ENCODE results near the gene VAV1.
"Not testable (repeated sequence)": the region's sequence is repeated elsewhere in the genome, so short reads cannot be mapped to it uniquely, and the experiment has no call there.

The VAV1 gene

DNA sequence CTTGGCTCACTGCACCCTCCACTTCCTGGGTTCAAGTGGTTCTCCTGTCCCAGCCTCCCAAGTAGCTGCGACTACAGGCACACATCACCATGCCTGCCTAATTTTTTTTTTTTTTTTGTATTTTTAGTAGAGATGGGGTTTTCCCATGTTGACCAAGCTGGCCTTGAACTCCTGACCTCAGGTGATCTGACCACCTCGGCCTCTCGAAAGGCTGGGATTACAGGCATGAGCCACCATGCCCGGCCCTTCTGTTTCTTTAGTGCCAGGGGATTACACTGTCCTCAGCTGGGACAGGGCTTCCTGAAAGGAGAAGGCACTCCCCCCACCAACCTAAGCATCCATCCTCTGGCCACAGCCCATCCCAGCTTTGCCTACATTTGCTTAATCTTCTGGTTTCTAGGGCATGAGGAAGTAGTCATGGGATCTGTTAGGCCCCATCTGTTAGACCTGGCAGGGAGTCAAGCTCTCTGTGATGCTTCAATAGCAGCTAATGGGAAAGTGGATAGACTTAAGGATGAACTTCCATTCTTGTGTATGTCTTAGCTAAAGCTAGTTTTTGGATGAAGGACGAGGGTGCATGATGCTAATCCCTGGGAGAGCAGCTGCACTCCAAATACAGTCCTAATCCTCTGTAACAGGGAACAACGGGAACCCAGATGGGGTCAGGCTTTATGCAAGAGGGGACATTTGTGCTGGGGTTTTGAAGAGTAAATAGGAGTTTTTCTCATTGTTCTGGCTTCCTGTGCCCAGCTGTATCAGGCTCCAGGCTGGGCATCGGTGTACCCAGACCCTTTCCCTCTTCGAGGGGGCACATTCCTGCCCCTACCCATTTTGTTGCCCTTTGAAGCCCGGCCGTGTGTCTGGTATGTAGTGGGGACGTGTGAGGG, 2.6 kb downstream of the VAV1 start:
- Histone ChIP-seq H3K4me3 (ENCODE audit: extremely low read depth, insufficient read depth, low read length, poor library complexity, severe bottlenecking) (no peak overlapping the region), H3K36me3 (ENCODE audit: control insufficient read depth, insufficient read depth, low read length) (no peaks in the 10 kb centered on the region), H3K9me3 (ENCODE audit: control insufficient read depth, low read length) (peaks cover 3% of the 10 kb centered on the region), H3K4me1 (ENCODE audit: control insufficient read depth, insufficient read depth, low read length, poor library complexity, severe bottlenecking) (no peaks in the 10 kb centered on the region), H3K27ac (ENCODE audit: low read depth, low read length, severe bottlenecking) (no peak overlapping the region)
- 74 to 76% methylated on average over 4 to 8 of the region's 11 CpGs for WGBS, 2 experiments (ENCODE audit: insufficient coverage in 2 of 2)

- not testable (repeated sequence) for H3K4me1 ChIP-seq (ENCODE audit: control insufficient read depth, insufficient read depth, low read length, poor library complexity, severe bottlenecking); H3K27ac ChIP-seq (ENCODE audit: low read depth, low read length, severe bottlenecking); H3K4me3 ChIP-seq (ENCODE audit: extremely low read depth, insufficient read depth, low read length, poor library complexity, severe bottlenecking); H3K36me3 ChIP-seq (ENCODE audit: control insufficient read depth, insufficient read depth, low read length); H3K9me3 ChIP-seq (ENCODE audit: control insufficient read depth, low read length)
These were observed 3.5 kb downstream of the VAV1 start for GRCh38 chr19:6776045-6776444.

DNA sequence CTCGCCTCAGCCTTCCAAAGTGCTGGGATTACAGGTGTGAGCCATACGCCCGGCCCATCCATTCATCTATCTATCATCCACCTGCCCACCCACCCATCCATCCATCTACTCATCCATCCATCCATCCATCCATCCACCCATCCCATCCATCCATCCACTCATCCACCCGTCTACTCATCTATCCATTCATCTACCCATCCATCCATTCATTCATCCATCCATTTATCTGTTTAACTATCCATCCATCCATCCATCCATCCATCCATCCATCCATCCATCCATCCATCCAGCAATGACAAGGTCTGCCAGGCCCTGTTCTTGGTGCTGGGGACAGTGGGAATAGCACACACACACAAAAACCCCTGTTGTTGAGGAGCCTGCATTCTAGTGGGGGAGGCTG, 4.5 kb downstream of the VAV1 start:
- no peak overlapping the region for H3K4me3 ChIP-seq (ENCODE audit: extremely low read depth, insufficient read depth, low read length, poor library complexity, severe bottlenecking)
- H3K9me3 ChIP-seq (ENCODE audit: control insufficient read depth, low read length) = peaks cover 3% of the 10 kb centered on the region
- WGBS, 2 experiments (ENCODE audit: insufficient coverage in 2 of 2) = 76 to 80% methylated on average over 3 to 4 of the region's 4 CpGs
- no peaks in the 10 kb centered on the region for H3K4me1 ChIP-seq (ENCODE audit: control insufficient read depth, insufficient read depth, low read length, poor library complexity, severe bottlenecking)
- H3K27ac ChIP-seq (ENCODE audit: low read depth, low read length, severe bottlenecking) = no peak overlapping the region
- no peaks in the 10 kb centered on the region for H3K36me3 ChIP-seq (ENCODE audit: control insufficient read depth, insufficient read depth, low read length)

GRCh38 chr19:6777434-6777833, 4.9 kb downstream of the VAV1 start:
- Histone ChIP-seq H3K27ac (ENCODE audit: low read depth, low read length, severe bottlenecking) (no peak overlapping the region), H3K4me3 (ENCODE audit: extremely low read depth, insufficient read depth, low read length, poor library complexity, severe bottlenecking) (no peak overlapping the region), H3K4me1 (ENCODE audit: control insufficient read depth, insufficient read depth, low read length, poor library complexity, severe bottlenecking) (no peaks in the 10 kb centered on the region), H3K9me3 (ENCODE audit: control insufficient read depth, low read length) (peaks cover 3% of the 10 kb centered on the region), H3K36me3 (ENCODE audit: control insufficient read depth, insufficient read depth, low read length) (no peaks in the 10 kb centered on the region)
- 64 to 68% methylated on average over 1 to 2 of the region's 2 CpGs for WGBS, 2 experiments (ENCODE audit: insufficient coverage in 2 of 2)

GRCh38 chr19:6778386-6778785, 5.9 kb downstream of the VAV1 start:
- WGBS, 2 experiments (ENCODE audit: insufficient coverage in 2 of 2) = 80 to 83% methylated on average over 2 to 3 of the region's 4 CpGs
- Histone ChIP-seq H3K27ac (ENCODE audit: low read depth, low read length, severe bottlenecking) (no peak overlapping the region), H3K4me1 (ENCODE audit: control insufficient read depth, insufficient read depth, low read length, poor library complexity, severe bottlenecking) (no peaks in the 10 kb centered on the region), H3K36me3 (ENCODE audit: control insufficient read depth, insufficient read depth, low read length) (no peaks in the 10 kb centered on the region), H3K4me3 (ENCODE audit: extremely low read depth, insufficient read depth, low read length, poor library complexity, severe bottlenecking) (no peak overlapping the region), H3K9me3 (ENCODE audit: control insufficient read depth, low read length) (peaks cover 3% of the 10 kb centered on the region)

DNA sequence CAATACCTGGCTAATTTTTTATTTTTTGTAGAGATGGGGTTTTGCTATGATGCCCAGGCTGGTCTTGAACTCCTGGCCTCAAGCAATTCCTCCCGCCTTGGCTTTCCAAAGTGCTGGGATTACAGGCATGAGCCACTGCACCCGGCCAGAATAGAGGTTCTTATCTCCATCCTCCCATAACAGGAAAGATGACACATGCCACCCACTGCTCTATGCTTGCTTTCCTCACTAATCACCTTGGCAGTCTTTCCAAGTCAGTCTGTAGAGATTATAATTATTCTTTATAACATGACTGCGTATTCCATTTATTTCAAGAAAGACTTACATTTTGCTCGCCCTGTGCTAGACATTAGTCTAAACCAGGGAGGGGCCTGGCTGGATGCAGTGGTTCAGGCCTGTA, 6.7 kb downstream of the VAV1 start:
- Histone ChIP-seq H3K36me3 (ENCODE audit: control insufficient read depth, insufficient read depth, low read length) (no peaks in the 10 kb centered on the region), H3K4me3 (ENCODE audit: extremely low read depth, insufficient read depth, low read length, poor library complexity, severe bottlenecking) (no peak overlapping the region), H3K4me1 (ENCODE audit: control insufficient read depth, insufficient read depth, low read length, poor library complexity, severe bottlenecking) (no peaks in the 10 kb centered on the region), H3K27ac (ENCODE audit: low read depth, low read length, severe bottlenecking) (no peak overlapping the region), H3K9me3 (ENCODE audit: control insufficient read depth, low read length) (peaks cover 3% of the 10 kb centered on the region)
- WGBS, 2 experiments (ENCODE audit: insufficient coverage in 2 of 2) = 74 to 83% methylated on average over 3 of the region's 4 CpGs

GRCh38 chr19:6787393-6787792, 14.9 kb downstream of the VAV1 start:
- Histone ChIP-seq H3K4me3 (ENCODE audit: extremely low read depth, insufficient read depth, low read length, poor library complexity, severe bottlenecking) (no peak overlapping the region), H3K27ac (ENCODE audit: low read depth, low read length, severe bottlenecking) (no peak overlapping the region), H3K4me1 (ENCODE audit: control insufficient read depth, insufficient read depth, low read length, poor library complexity, severe bottlenecking) (no peaks in the 10 kb centered on the region), H3K36me3 (ENCODE audit: control insufficient read depth, insufficient read depth, low read length) (no peaks in the 10 kb centered on the region), H3K9me3 (ENCODE audit: control insufficient read depth, low read length) (peaks cover 19% of the 10 kb centered on the region)
- 86 to 100% methylated on average over 3 of the region's 4 CpGs for WGBS, 2 experiments (ENCODE audit: insufficient coverage in 2 of 2)

DNA sequence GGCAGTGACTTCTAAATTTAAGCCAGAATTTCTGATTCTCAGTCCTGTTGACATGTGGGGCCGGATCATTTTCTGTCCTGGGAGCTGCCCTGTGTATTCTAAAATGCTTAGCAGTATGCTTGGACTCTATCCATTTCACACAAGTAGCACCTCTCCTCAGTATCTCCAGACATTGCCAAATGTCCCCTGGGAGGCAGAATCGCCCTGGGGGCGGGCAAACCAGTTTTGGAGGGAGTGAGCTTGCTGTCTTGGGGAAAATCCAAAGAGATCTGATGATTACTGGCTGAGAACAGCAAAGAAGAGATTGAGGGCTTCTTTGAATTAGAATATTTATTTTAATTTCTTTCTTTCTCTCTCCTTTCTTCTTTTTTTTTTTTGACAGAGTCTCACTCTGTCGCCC, 16.4 kb downstream of the VAV1 start:
- peaks cover 19% of the 10 kb centered on the region for H3K9me3 ChIP-seq (ENCODE audit: control insufficient read depth, low read length)
- WGBS, 2 experiments (ENCODE audit: insufficient coverage in 2 of 2) = 80 to 91% methylated on average over 1 of the region's 4 CpGs
- no peaks in the 10 kb centered on the region for H3K36me3 ChIP-seq (ENCODE audit: control insufficient read depth, insufficient read depth, low read length)
- H3K4me3 ChIP-seq (ENCODE audit: extremely low read depth, insufficient read depth, low read length, poor library complexity, severe bottlenecking) = no peak overlapping the region
- H3K27ac ChIP-seq (ENCODE audit: low read depth, low read length, severe bottlenecking) = no peak overlapping the region
- no peaks in the 10 kb centered on the region for H3K4me1 ChIP-seq (ENCODE audit: control insufficient read depth, insufficient read depth, low read length, poor library complexity, severe bottlenecking)

DNA sequence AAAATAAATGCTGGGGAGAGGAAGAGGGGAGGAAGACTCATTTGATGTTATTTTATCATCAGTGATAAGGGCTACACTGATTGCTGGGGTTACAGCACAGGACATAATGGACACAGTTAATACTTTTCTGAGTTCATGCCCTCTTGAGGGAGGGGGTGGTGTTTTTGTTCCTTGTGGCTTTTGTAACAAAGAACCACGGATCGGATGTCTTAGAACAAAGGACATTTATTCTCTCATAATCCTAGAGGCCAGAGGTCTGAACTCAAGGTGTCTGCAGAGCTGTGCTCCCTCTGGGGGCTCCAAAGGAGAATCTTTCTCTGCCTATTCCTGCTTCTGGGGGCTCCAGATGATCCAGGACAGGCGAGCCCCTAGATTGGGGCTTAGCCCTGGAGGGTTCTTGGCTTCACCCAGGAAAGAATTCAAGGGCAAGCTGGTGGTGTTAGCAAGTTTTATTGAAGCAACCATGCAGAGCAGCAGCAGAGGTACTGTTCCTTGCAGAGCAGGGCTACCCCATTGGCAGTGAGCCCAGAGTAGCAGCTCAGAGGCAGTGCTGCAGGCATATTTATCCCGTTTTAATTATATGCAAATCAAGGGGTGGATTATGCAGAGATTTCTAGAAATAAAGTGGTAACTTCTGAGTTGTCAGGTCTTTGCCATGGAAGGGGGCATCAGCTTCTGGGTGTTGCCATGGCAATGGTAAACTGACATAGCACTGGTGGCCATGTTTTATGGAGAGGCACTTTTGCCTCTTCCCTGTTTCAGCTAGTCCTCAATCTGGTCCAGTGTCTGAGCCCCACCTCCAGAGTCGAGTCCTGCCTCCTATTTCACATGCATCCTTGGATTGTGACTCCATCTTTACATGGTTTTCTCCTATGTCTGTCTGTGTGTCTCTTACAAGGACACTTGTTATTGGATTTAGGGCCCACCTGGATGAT, 18.0 kb downstream of the VAV1 start:
- 41 to 68% methylated on average over 3 of the region's 5 CpGs for WGBS, 2 experiments (ENCODE audit: insufficient coverage in 2 of 2)
- Histone ChIP-seq H3K27ac (ENCODE audit: low read depth, low read length, severe bottlenecking) (no peak overlapping the region), H3K36me3 (ENCODE audit: control insufficient read depth, insufficient read depth, low read length) (no peaks in the 10 kb centered on the region), H3K4me3 (ENCODE audit: extremely low read depth, insufficient read depth, low read length, poor library complexity, severe bottlenecking) (no peak overlapping the region), H3K9me3 (ENCODE audit: control insufficient read depth, low read length) (peaks cover 23% of the 10 kb centered on the region), H3K4me1 (ENCODE audit: control insufficient read depth, insufficient read depth, low read length, poor library complexity, severe bottlenecking) (no peaks in the 10 kb centered on the region)

DNA sequence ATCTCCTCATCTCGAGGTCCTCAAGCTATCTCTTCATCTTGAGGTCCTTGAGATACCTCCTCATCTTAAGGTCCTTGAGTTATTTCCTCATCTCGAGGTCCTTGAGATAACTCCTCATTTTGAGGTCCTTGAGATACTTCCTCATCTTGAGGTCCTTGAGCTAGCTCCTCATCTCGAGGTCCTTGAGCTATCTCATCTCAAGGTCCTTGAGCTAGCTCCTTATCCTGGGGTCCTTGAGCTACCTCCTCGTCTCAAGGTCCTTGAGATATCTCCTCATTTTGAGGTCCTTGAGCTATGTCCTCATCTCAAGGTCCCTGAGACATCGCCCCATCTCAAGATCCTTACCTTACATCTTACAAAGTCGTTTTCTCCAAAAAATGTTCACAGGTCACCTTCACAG, 18.7 kb downstream of the VAV1 start:
- H3K4me1 ChIP-seq (ENCODE audit: control insufficient read depth, insufficient read depth, low read length, poor library complexity, severe bottlenecking) = no peaks in the 10 kb centered on the region
- peaks cover 27% of the 10 kb centered on the region for H3K9me3 ChIP-seq (ENCODE audit: control insufficient read depth, low read length)
- H3K36me3 ChIP-seq (ENCODE audit: control insufficient read depth, insufficient read depth, low read length) = no peaks in the 10 kb centered on the region
- 48 to 52% methylated on average over 6 of the region's 6 CpGs for WGBS, 2 experiments (ENCODE audit: insufficient coverage in 2 of 2)
- no peak overlapping the region for H3K27ac ChIP-seq (ENCODE audit: low read depth, low read length, severe bottlenecking)
- no peak overlapping the region for H3K4me3 ChIP-seq (ENCODE audit: extremely low read depth, insufficient read depth, low read length, poor library complexity, severe bottlenecking)

Data from mesodermal cell (in vitro differentiated cells).